Left lobe of liver (tissue), 2 donors: ENCODE data around the gene RS1. TPM values are rescaled to one million over a fixed set of nuclear protein-coding genes. Genes with fewer than 3 reads are reported as not detected.

Experiments
- ATAC-seq: fragments of 200-7000 bp; cut with Tn5 transposase; one replicate; pipeline ENCODE4 v1.9.1; 2020; ENCODE audit warnings: mild to moderate bottlenecking, moderate library complexity
- DNase-seq: peaks from one replicate; pipeline ENCODE4 v3.0.0-alpha.2; 2020; ENCODE audit warnings: low spot score
- total RNA-seq: library from RNA; stranded (reverse); gene quantifications from one replicate; pipeline ENCODE4 v1.2.1, GENCODE V29; 2021
- donor health status: DM: no; HTN: no; CAD: no; lungs with moderate emphysema.
- donor health status: DM: no; HTN: yes; CAD: no.

RS1 gene
- total RNA-seq, 1 donor from 2014 or later: not detected

DNA sequence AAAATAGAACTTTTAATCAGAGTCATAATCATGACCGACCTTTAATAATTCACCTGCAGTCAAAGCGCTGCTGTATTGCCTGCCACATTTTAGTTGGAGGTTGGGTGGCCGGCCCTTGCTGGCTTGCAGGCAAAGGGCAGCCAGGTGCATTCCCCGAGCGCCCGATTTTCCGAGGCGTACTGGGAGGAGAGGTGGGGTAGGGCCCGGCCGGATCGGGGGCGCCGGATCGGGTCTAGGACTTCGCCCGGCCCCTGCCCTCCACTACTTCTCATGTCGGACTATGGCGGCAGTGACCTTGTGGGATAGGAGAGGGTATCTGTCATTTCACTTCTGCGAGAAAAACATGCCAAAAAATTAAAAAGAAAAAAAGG lies 2.5 kb upstream of the RS1 start:
- ATAC-seq (peak; percentile 69), DNase-seq (peak; percentile 61)

DNA sequence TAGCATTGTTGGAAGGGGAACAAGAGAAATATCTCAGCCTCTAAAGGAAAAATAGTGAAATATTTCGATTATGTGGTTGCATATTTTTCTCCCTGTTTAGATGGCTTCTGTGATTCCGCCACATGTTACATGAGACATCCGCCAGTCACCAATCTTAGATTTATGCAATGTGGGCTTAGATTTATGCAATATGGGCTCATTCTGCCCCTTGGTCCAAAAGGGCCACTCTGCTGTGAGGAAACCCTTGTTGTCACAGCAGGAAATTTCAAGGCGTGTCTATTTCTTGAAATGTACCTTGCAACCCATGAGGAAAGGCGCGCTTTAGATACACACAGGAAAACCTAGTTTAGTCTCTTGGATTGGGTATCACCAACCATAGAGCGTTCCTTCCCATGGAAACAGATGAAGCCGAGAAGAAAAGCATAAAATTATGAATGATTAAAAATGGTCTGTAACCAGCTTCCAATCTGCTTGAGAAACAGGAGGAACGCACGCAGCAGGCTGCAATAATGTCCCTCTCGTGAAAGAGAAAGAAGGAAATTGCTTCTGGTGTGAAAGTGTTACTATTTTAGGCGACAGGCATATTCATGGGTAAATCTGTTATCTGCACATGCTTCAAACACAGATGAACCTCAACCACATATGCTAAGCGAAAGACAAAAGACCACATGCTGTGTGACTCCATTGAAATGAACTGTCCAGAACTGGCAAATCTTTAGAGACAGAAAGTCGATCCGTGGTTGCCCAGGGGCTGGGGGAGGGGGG lies 3.7 kb downstream of the RS1 start:
- ATAC-seq (peak; percentile 37), DNase-seq (no peak)

- no peak for DNase-seq
- ATAC-seq: no peak
These were observed 5.3 kb downstream of the RS1 start for GRCh38 chrX:18666614-18667013.

- DNase-seq (no peak), ATAC-seq (no peak)
These were observed 7.0 kb downstream of the RS1 start for GRCh38 chrX:18664947-18665346.

DNA sequence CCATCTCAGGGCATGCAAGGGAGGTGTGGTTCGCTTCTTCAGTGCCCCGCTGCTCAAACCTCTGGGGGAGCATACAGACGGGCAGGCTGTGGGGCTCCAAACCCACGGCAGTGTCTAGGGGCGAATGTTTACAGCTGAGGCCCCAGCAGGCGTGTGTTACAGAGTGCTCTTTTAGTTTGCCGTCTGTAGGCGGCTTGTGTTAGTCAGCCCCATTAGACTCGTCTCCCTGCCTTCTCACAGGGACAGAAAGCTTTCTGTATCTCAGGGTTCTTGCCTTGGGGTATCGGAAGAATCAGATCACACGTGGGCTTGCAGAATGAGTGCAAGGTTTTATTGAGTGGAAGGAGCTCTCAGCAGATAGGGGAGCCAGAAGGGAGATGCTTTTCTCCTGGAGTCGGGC lies 10.6 kb downstream of the RS1 start:
- no peak for ATAC-seq
- DNase-seq: no peak

DNA sequence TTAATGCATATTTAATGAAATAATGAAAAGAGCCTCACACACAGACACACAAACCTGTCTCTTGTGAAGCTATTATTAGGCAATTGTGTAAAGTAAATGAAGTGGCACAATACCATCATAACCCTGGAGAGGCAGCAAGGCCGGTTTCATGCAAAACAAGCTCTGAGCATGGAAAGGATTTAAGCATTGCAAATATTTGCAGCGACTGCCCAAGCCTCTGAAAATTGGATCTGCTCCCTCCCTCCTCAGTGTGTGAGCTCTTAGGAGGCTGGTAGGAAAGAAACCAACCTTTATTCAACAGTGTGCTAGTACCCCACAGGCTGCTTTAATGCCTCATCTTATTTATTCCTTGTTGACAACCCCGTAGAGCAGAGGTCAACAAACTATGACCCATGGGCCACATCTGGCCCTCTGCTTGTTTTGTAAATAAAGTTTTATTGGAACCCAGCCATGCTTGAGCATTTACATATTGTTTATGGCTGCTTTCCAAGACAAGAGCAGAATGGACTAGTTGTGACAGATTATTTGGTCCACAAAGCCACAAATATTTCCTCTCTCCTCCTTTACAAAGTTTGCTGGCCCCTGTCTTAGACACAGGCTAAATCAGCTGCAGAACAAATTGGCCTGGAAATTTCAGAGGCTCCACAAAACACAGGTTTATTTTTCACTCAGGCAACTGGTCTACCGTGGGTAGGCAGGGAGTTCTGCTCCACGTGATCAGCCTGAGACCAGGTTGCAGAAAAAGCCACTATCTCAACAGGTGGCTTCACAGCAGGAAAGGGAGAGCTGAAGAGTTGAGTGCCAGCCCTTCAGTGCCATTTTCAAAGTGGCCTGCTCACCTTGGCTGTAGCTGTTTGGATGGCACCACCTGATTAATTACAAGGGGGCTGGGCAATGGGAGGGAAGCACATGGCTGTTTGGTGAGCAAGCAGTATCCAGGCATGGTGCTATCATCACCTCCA lies 16.8 kb downstream of the RS1 start:
- ATAC-seq (peak; percentile 37), DNase-seq (no peak)

DNA sequence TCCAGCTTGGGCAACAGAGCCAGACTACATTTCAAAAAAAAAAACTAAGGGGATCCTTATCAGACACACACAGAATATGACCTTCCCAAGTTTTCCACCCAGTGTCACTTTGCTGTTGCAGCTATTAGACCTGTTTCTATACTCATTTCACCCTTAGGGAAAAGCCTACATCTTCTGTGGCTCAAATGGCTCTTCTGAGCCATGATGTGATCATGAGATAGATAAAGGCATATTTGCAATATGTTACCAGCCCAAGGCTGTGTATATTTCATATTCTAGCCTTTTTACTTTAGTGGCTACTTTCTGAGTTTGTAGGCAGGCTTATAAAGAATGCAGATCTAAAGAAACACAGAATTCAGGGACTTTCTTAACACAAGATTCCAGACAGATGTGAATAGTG lies 19.3 kb downstream of the RS1 start:
- no peak for DNase-seq
- no peak for ATAC-seq

DNA sequence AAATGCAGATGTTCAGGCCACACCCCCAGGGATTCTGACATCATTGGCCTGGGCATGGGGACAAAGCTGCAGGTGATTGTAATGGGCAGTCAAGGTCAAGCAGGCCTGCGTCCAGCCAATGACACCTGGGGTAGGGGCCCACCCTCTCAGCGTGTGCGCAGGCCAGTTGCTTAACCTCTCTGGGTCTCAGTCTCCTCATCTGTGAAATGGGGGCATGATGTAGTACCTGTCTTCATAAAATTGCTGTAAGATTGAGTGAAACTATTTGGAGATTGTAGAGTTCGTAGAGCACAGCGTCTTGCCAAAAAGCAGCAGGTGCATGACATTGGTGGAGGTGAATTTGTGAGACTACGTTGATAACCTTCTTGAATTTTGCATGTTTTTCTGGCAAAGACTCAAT lies 21.2 kb downstream of the RS1 start:
- ATAC-seq (no peak), DNase-seq (no peak)

GRCh38 chrX:18649498-18649951 lies 22.4 kb downstream of the RS1 start:
- ATAC-seq (no peak), DNase-seq (no peak)

DNA sequence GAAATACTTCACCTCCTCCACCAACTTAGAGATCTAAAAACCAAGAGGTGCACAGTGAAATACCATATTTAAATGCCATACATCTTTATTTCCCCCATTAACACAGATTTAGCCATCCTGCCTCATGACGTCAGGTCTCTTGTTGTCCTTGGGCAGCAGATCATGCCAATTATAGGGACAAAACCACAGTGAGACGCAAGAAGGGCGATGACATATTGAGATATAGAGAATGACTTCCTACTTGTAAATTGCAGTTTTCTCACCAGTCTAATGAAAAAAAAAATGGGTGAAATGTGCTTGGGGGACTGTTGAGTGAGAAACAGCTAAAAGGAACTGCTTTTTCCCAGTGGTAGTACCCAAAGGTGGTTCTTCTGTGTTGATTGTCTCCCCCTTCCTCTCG lies 24.3 kb downstream of the RS1 start:
- DNase-seq (no peak), ATAC-seq (no peak)

GRCh38 chrX:18643853-18644252 lies 28.1 kb downstream of the RS1 start:
- DNase-seq (no peak), ATAC-seq (no peak)

GRCh38 chrX:18643243-18643642 lies 28.7 kb downstream of the RS1 start:
- DNase-seq (no peak), ATAC-seq (no peak)

DNA sequence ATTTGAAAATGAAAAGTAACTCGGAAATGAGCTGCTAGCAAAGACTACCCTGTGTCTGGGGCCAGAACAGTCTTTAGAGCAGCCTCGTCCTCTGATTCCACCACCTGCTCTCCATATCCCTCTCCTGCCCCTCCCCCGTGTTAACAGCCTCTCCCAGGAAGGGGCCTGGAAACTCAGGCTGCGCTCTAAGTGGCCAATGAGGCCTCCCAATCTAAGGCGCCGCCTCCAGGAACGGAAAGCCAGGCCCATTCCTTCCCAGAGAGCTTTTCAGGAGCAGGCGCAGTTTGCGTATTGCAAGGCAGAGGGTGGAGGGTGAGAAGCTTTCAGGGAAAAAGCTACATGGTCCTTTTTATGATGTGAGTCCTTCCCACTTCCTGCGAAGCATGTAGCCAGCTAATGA lies 31.2 kb downstream of the RS1 start:
- ATAC-seq: no peak
- no peak for DNase-seq

DNA sequence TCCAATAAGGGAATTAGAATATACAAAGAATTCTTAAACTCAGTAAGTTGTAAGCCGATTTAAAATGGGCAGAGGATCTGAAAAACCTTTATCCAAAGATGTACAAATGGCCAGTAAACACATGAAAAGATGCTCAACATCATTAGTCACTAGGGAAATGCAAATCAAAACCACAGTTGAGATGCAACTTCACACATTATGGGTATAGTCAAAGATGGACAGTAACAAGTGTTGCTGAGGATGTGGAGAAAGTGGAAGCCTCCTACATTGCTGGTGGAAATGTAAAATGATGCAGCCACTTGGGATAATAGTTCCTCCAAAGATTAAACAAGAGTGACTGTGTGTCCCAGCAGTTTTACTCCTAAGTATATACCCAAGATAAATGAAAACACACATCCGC lies 32.6 kb downstream of the RS1 start:
- DNase-seq (no peak), ATAC-seq (no peak)

GRCh38 chrX:18638398-18638797 lies 33.5 kb downstream of the RS1 start:
- DNase-seq (no peak), ATAC-seq (no peak)

DNA sequence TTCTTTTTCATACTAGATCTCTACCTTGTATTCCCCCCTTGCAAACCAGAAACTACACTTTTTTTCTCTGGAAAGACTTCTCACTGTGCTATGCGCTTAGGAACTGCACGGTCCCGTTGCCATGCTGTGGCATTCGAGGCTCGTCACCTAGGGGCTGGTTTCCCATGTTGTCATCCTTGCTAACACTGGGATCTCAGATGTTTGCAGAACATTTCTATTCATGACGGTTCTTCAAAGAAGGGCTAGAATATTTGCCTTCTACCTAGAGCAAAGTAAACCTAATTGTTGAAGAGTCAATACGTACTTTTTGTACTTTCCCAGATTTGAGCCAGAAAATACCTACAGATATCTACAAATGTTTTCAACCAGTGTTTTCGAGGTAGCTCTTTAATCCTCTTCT lies 41.0 kb downstream of the RS1 start:
- DNase-seq (no peak), ATAC-seq (no peak)

GRCh38 chrX:18624599-18624998 lies 47.3 kb downstream of the RS1 start:
- no peak for ATAC-seq
- DNase-seq: no peak

- ATAC-seq (no peak), DNase-seq (no peak)
These were observed 51.6 kb downstream of the RS1 start for GRCh38 chrX:18620349-18620748.

DNA sequence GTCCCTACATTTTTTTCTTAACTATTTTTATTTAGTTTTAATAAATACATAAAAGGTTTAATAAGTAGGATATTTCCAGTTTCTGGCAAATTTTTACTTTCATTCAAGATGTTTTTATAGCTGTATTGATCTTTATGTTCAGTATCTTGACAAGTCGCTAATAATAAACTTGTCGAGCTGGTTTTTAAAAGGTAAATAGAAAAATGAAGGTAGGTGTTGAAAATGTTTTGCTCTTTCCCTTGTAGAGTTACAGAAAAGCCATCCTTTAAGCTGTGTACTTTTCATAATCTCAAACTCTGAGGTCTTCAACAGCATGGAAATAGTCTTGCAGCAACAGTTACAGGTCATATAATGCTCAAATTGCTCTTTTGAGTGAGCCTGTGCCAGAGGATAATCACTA lies 52.6 kb downstream of the RS1 start:
- DNase-seq (no peak), ATAC-seq (no peak)

GRCh38 chrX:18617407-18617750 lies 54.5 kb downstream of the RS1 start:
- no peak for ATAC-seq
- DNase-seq: no peak

DNA sequence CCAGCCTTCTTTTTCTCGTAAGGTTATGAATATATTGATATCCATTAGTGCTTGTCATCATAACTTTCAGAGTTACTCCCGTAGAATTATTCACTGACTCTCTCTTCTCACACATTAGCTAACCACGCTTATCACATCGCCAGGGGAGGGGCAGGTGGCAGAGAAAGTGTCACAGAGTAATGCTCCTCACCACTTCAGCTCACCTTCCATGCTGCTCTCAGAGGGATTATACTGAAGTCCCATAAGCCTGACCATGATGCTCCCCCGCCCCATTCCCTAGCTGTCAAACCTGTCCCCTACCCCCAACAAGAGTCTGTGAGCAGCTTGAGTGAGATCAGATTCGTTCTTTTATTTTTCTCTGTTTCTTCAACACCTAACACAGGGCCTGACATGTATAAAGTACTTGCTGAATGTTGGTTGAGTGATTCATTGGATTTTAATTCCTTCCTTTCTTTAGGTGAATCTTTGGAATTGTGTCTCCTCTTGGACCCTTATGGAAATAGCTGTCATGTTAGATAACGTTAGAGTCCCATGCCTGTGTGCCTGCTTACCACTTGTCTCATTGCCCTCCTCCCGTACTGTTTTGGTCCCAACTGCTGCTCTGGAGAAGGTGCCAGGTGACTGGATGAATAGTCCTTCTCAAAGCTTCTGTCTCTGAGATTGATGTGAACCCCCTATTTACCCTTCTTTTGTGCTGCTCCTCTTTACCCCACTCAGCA lies 55.1 kb downstream of the RS1 start:
- no peak for DNase-seq
- no peak for ATAC-seq
